Measurements from ENCODE around the gene TMA7. TPM values are rescaled to one million over a fixed set of nuclear protein-coding genes. Genes with fewer than 3 reads are reported as not detected.

TMA7 gene
- total RNA-seq, 2 experiments from 2014 or later: 219 to 298 TPM

- no peak overlapping the region for H3K27ac Mint-ChIP-seq
- no peak for ATAC-seq
- no peak for DNase-seq
- no peaks in the 10 kb centered on the region for H3K4me1 Mint-ChIP-seq
- no peaks in the 10 kb centered on the region for H3K36me3 Mint-ChIP-seq
- H3K27me3 Mint-ChIP-seq: no peaks in the 10 kb centered on the region
- H3K4me3 Mint-ChIP-seq: no peak overlapping the region
- H3K9me3 Mint-ChIP-seq (ENCODE audit: low read depth): no peaks in the 10 kb centered on the region
- CTCF ChIA-PET: interaction anchor here (1.6 to 4.1 kb wide), 2 partner anchors 11 to 24 kb away, joined by 12 to 25 read pairs; no protein-coding TSS in a partner anchor
Measured at GRCh38 chr3:48411606-48412374, 28.3 kb upstream of the TMA7 start.

GRCh38 chr3:48412375-48413001, 27.6 kb upstream of the TMA7 start:
- H3K36me3 Mint-ChIP-seq: no peaks in the 10 kb centered on the region
- no peaks in the 10 kb centered on the region for H3K27me3 Mint-ChIP-seq
- no peaks in the 10 kb centered on the region for H3K4me1 Mint-ChIP-seq
- no peaks in the 10 kb centered on the region for H3K9me3 Mint-ChIP-seq (ENCODE audit: low read depth)
- DNase-seq: no peak
- ATAC-seq: no peak
- CTCF ChIA-PET: interaction anchor here (1.6 to 4.1 kb wide), 2 partner anchors 11 to 23 kb away, joined by 12 to 25 read pairs; no protein-coding TSS in a partner anchor
- no peak overlapping the region for H3K4me3 Mint-ChIP-seq
- H3K27ac Mint-ChIP-seq: no peak overlapping the region

- ATAC-seq: no peak
- no peak overlapping the region for H3K27ac Mint-ChIP-seq
- no peak overlapping the region for H3K4me3 Mint-ChIP-seq
- no peak for DNase-seq
- H3K9me3 Mint-ChIP-seq (ENCODE audit: low read depth): no peaks in the 10 kb centered on the region
- H3K27me3 Mint-ChIP-seq: no peaks in the 10 kb centered on the region
- H3K36me3 Mint-ChIP-seq: no peaks in the 10 kb centered on the region
- no peaks in the 10 kb centered on the region for H3K4me1 Mint-ChIP-seq
- CTCF ChIA-PET: interaction anchor here (4.1 kb wide), 1 partner anchor 23 kb away, joined by 25 read pairs; no protein-coding TSS in a partner anchor
Measured at GRCh38 chr3:48413086-48413485, 27.0 kb upstream of the TMA7 start.

- Mint-ChIP-seq H3K4me1 (no peaks in the 10 kb centered on the region), H3K36me3 (no peaks in the 10 kb centered on the region), H3K4me3 (no peak overlapping the region), H3K9me3 (ENCODE audit: low read depth) (no peaks in the 10 kb centered on the region), H3K27me3 (no peaks in the 10 kb centered on the region), H3K27ac (no peak overlapping the region)
- CTCF ChIA-PET: interaction anchor here (4.1 kb wide), 1 partner anchor 22 kb away, joined by 25 read pairs; no protein-coding TSS in a partner anchor
- no peak for DNase-seq
- no peak for ATAC-seq
Measured at GRCh38 chr3:48413611-48414010, 26.4 kb upstream of the TMA7 start.

- H3K27ac Mint-ChIP-seq: no peak overlapping the region
- no peak overlapping the region for H3K4me3 Mint-ChIP-seq
- H3K4me1 Mint-ChIP-seq: no peaks in the 10 kb centered on the region
- CTCF ChIA-PET: interaction anchor here (1.2 to 3.9 kb wide), 3 partner anchors 14 to 135 kb away, joined by 3 to 21 read pairs (median 6); no protein-coding TSS in a partner anchor
- DNase-seq (no peak), ATAC-seq (no peak)
- H3K9me3 Mint-ChIP-seq (ENCODE audit: low read depth): no peaks in the 10 kb centered on the region
- no peaks in the 10 kb centered on the region for H3K27me3 Mint-ChIP-seq
- no peaks in the 10 kb centered on the region for H3K36me3 Mint-ChIP-seq
Measured at GRCh38 chr3:48414376-48415250, 25.4 kb upstream of the TMA7 start.

GRCh38 chr3:48415251-48415953, 24.7 kb upstream of the TMA7 start:
- Mint-ChIP-seq H3K27ac (no peak overlapping the region), H3K27me3 (no peaks in the 10 kb centered on the region), H3K9me3 (ENCODE audit: low read depth) (no peaks in the 10 kb centered on the region), H3K36me3 (no peaks in the 10 kb centered on the region), H3K4me1 (no peaks in the 10 kb centered on the region), H3K4me3 (no peak overlapping the region)
- CTCF ChIA-PET: interaction anchor here (1.2 to 3.9 kb wide), 4 partner anchors 15 to 134 kb away, joined by 3 to 21 read pairs (median 4); no protein-coding TSS in a partner anchor
- no peak for DNase-seq
- ATAC-seq: no peak

GRCh38 chr3:48416091-48416505, 24.0 kb upstream of the TMA7 start:
- ATAC-seq: no peak
- H3K27ac Mint-ChIP-seq: no peak overlapping the region
- H3K27me3 Mint-ChIP-seq: no peaks in the 10 kb centered on the region
- H3K36me3 Mint-ChIP-seq: no peaks in the 10 kb centered on the region
- H3K4me1 Mint-ChIP-seq: no peaks in the 10 kb centered on the region
- no peak overlapping the region for H3K4me3 Mint-ChIP-seq
- no peak for DNase-seq
- H3K9me3 Mint-ChIP-seq (ENCODE audit: low read depth): no peaks in the 10 kb centered on the region
- CTCF ChIA-PET: interaction anchor here (1.5 to 3.9 kb wide), 2 partner anchors 18 to 20 kb away, joined by 3 to 21 read pairs; no protein-coding TSS in a partner anchor

GRCh38 chr3:48416546-48416945, 23.5 kb upstream of the TMA7 start:
- Mint-ChIP-seq H3K4me3 (no peak overlapping the region), H3K36me3 (no peaks in the 10 kb centered on the region), H3K9me3 (ENCODE audit: low read depth) (no peaks in the 10 kb centered on the region), H3K4me1 (no peaks in the 10 kb centered on the region), H3K27me3 (no peaks in the 10 kb centered on the region), H3K27ac (no peak overlapping the region)
- ATAC-seq: no peak
- no peak for DNase-seq
- CTCF ChIA-PET: interaction anchor here (1.5 to 3.9 kb wide), 2 partner anchors 18 to 20 kb away, joined by 3 to 21 read pairs; no protein-coding TSS in a partner anchor

- Mint-ChIP-seq H3K4me3 (no peak overlapping the region), H3K27ac (no peak overlapping the region), H3K9me3 (ENCODE audit: low read depth) (no peaks in the 10 kb centered on the region), H3K36me3 (no peaks in the 10 kb centered on the region), H3K27me3 (no peaks in the 10 kb centered on the region), H3K4me1 (no peaks in the 10 kb centered on the region)
- CTCF ChIA-PET: interaction anchor here (3.9 kb wide), 1 partner anchor 18 kb away, joined by 21 read pairs; no protein-coding TSS in a partner anchor
- DNase-seq (no peak), ATAC-seq (no peak)
Measured at GRCh38 chr3:48417529-48418108, 22.4 kb upstream of the TMA7 start.

- CTCF ChIA-PET: interaction anchor here (0.9 to 2.7 kb wide), 3 partner anchors 16 to 18 kb away, joined by 3 to 10 read pairs (median 7); no protein-coding TSS in a partner anchor
- Mint-ChIP-seq H3K36me3 (no peaks in the 10 kb centered on the region), H3K27ac (no peak overlapping the region), H3K4me3 (no peak overlapping the region), H3K27me3 (no peaks in the 10 kb centered on the region), H3K4me1 (no peaks in the 10 kb centered on the region), H3K9me3 (ENCODE audit: low read depth) (no peaks in the 10 kb centered on the region)
- DNase-seq (no peak), ATAC-seq (no peak)
Measured at GRCh38 chr3:48418140-48418539, 21.9 kb upstream of the TMA7 start.

GRCh38 chr3:48418651-48419050, 21.4 kb upstream of the TMA7 start:
- Mint-ChIP-seq H3K4me3 (no peak overlapping the region), H3K9me3 (ENCODE audit: low read depth) (no peaks in the 10 kb centered on the region), H3K4me1 (no peaks in the 10 kb centered on the region), H3K36me3 (no peaks in the 10 kb centered on the region), H3K27me3 (no peaks in the 10 kb centered on the region), H3K27ac (no peak overlapping the region)
- DNase-seq (no peak), ATAC-seq (no peak)
- CTCF ChIA-PET: interaction anchor here (0.9 to 2.7 kb wide), 4 partner anchors 11 to 18 kb away, joined by 3 to 10 read pairs (median 5); no protein-coding TSS in a partner anchor

GRCh38 chr3:48419149-48419548, 20.9 kb upstream of the TMA7 start:
- ATAC-seq: no peak
- Mint-ChIP-seq H3K36me3 (no peaks in the 10 kb centered on the region), H3K9me3 (ENCODE audit: low read depth) (no peaks in the 10 kb centered on the region), H3K27ac (no peak overlapping the region), H3K4me3 (no peak overlapping the region), H3K4me1 (no peaks in the 10 kb centered on the region), H3K27me3 (no peaks in the 10 kb centered on the region)
- no peak for DNase-seq
- CTCF ChIA-PET: interaction anchor here (0.9 to 2.7 kb wide), 4 partner anchors 11 to 19 kb away, joined by 3 to 10 read pairs (median 5); no protein-coding TSS in a partner anchor
